Activated CD4-positive, alpha-beta T cell treated with anti-CD3 and anti-CD28 coated beads, Interleukin-2, amount 50 U/mL, for 1 hour (primary cell): ENCODE data around the gene PTPRM.

Experiments
- DNase-seq: peaks from one replicate; pipeline ENCODE4 v3.0.0-alpha.2; 2020

Gene PTPRM

GRCh38 chr18:7601246-7601615, 34.1 kb downstream of the PTPRM start:
- DNase-seq = no peak

GRCh38 chr18:7601936-7602335, 34.8 kb downstream of the PTPRM start:
- no peak for DNase-seq

- no peak for DNase-seq
Observed at GRCh38 chr18:7603259-7604000, 36.3 kb downstream of the PTPRM start.

DNA sequence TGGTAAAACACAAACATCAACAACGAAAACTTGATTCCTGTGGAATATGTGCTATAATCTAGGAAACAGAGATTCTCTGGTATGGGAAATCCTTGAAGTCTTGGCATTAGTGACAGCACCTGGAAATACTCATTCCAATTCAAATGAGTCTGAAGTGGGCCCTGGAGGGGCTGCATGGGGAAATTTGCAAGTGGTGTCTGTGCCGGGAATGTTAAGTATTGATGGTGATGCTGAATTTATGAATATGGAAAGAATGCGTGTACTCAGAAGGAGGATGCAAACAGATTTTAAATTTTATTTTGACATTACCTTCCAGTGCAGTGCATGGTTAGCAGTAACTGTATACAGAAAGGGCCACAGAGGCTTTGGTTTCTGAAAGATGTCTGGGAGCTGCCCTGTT, 37.2 kb downstream of the PTPRM start:
- DNase-seq = no peak

- no peak for DNase-seq
Observed at GRCh38 chr18:7605705-7606104, 38.6 kb downstream of the PTPRM start.

DNA sequence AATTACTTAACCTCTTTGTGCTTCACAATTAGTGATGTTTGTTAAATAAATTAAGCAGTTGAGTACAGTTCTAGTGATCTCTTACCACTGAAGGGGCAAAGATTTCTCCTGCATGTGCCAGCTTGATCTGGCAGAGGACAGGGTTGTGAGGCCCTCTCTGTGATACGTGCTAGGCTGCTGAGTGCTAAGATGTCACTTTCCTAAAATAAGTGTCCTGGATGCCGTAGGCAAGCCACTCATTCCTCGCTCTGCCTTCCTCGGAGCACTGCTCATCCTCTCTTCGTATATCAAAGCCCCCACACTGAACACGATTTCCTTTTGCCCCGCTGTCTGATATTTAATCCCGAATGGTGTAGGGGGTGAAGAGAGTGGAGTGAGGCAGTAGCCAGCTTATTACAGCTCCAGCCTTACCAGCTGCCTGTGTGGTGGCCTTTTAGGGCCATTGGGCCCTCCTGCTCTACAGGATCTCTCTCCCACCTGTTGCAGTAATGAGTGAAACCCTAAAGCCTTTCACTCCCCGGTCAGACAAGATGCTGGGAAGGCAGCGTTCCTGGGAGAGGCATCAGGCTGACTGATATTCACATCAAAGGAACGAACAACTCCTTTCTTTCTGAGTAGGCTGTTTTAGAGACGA, 40.5 kb downstream of the PTPRM start:
- DNase-seq = no peak

DNA sequence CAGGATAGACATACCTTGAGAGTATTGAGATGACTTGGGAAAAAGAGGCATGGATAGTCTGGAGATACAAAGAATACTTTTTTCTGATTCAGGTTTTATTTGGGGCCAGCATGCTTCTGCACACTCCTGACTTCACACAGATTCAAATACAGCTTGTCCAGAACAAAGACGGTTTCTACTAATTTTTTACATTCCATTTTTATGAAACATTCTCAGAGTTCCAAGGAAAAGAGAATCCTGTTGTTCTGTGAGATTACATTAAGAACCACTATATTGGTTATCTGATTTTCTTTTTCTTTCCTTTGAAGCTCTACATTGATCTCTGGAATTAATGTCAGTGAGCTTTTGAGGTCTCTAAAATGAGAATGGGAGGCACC, 41.0 kb downstream of the PTPRM start:
- no peak for DNase-seq

- no peak for DNase-seq
Observed at GRCh38 chr18:7608781-7609201, 41.7 kb downstream of the PTPRM start.

DNA sequence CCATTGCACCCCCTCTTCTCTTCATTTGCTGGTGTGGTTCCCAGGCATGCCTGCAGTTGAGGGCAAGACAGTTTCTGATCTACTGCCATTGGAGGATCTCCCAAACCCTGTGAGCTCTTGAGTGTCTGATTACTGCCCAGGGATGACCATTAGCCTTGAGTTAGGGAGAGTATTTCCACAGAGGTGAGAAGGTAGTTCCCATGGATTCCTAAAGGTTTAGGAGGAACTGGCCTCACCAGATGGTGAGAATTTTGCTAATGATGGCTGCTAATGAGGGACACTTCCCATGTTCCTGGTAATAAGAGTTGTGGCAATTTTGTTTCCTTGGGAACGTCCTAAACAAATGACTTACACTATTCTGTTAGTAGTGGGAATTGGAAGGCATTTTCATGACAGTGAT, 42.5 kb downstream of the PTPRM start:
- no peak for DNase-seq

- no peak for DNase-seq
Observed at GRCh38 chr18:7614042-7614441, 46.9 kb downstream of the PTPRM start.

GRCh38 chr18:7615840-7616239, 48.7 kb downstream of the PTPRM start:
- no peak for DNase-seq

DNA sequence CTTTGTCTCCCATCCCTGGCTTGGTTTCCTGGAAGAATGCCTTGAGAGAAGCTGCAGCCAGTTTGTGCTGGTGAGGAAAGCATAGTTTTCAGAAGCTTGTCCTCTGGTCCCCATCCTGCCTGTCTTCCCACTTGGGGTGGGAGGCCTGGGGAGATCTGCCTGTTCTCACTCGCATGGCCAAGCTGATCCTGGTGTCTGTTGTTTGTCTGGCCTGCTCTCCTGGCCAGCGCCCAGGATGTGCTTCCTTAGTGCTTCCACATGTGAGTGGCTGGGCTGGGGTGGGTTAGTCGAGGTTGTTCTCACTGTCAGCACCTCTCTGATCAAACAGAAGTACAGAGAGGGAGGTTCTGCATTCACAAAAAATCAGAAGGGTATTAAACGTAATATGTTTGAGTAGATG, 49.5 kb downstream of the PTPRM start:
- no peak for DNase-seq

- DNase-seq = no peak
Observed at GRCh38 chr18:7617738-7618422, 50.8 kb downstream of the PTPRM start.

DNA sequence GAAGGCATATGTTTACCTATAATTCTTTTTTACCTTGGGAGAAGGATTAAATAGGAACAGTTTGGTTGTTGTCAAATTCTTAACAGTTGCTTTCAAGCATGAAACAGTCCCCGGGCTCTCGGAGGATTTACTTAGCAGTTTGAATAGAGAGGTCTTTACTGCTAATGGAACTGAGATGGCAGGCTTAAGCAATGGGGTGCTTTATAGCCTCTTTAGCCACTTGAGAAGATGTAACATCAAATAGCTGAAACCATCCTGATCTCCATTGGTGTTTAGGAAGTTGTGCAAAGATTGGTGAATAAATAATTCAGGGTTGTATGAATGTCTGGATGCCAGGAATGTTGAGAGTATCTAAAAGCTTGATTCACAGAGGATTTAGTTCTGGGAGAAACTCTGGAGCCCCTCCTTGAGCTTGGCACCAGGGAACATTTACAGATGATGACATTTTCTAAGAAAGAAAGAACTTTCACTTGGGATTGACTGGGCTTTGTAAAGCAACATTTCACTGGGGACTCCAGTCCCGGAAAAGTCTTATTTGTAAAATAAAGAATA, 51.9 kb downstream of the PTPRM start:
- no peak for DNase-seq

GRCh38 chr18:7619676-7620075, 52.6 kb downstream of the PTPRM start:
- DNase-seq = no peak

DNA sequence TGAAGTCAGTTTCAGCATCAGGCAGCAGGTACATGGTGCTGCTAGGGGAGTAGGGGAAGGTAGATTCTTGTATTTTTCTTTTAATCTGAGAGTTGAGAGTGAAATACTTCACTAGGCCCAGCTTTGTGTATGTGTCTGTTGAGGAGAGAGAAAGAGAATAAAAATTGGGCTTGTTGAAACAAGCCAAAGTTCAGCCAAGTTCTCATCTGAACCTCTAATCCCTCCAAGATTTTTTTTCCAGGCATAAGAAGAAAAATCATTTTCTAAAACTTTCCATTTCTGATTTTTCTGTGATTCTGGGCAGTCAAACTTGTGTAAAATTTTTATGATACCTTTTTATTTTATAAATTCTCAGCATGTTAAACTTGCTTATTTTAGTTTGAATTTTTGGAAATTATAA, 55.6 kb downstream of the PTPRM start:
- no peak for DNase-seq

GRCh38 chr18:7623681-7624080, 56.6 kb downstream of the PTPRM start:
- no peak for DNase-seq

GRCh38 chr18:7624697-7625096, 57.6 kb downstream of the PTPRM start:
- no peak for DNase-seq

- no peak for DNase-seq
Observed at GRCh38 chr18:7626175-7626921, 59.2 kb downstream of the PTPRM start.

DNA sequence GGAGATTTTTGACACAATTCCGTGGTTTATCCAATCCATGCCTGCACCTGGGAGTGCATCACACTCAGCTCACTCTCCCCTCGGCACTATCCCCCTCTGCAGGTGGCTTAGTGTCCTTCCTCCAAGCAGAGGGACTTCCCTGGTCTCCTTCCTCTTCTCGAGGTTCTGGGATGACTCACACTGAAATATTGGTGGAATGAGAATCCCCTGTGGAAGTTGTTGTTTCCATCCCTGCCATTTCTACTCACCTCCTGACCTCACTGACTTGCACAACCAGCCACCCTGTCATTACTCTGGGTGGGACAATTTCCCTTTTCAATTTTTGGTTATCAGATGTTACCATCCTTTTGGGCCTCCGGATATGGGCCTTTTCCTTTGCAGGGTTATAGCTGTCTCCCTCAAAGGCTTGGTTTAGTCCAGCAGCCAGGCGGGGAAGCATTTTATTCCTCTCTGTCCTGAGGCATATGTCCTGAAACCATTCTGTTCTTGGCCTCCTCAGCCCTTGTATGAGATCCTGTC, 59.9 kb downstream of the PTPRM start:
- DNase-seq = no peak

DNA sequence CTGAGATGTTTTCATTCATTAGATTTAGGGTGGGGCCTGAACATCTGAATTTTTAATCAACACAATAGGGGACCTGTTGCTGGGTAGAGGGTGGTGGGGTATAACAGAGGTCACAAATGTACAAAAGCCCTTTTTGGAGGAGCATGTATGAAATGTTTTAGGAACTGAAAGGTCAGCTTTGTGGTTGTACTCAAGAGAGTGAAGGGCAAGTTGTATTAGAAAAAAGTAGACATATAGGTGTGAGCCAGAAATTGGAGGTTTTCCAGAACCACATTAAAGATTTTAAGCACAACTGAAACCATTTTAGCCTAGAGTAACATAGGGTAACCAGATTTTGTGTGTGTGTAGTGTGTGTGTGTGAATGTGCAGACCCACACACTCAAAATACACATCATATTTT, 62.3 kb downstream of the PTPRM start:
- no peak for DNase-seq

GRCh38 chr18:7630731-7631442, 63.8 kb downstream of the PTPRM start:
- DNase-seq = no peak
